Measurements from ENCODE around the gene SESN3. TPM values are rescaled to one million over a fixed set of nuclear protein-coding genes. Genes with fewer than 3 reads are reported as not detected.

Gene SESN3
- polyA plus RNA-seq, 1 donor = 78.5 TPM

DNA sequence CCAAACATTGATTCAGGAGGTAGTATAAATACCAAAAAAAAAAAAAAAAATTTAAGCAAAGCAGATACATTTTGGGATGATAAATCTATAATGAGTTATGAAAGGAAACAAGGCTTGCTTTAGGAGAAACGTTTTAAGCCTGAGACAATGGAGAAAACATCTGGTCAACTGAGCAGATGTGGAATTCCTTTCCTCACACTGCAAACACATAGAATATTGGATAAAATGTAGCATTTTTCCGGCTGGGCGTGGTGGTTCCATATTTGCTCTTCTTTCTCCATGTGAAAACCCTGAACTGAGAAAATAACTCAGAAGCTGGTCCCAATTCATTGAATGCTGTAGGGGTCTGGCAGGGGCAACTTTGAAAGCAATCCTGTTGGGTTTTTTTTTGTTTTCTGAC is 107.4 kb downstream of the SESN3 start:
- DNase-seq = no peak

DNA sequence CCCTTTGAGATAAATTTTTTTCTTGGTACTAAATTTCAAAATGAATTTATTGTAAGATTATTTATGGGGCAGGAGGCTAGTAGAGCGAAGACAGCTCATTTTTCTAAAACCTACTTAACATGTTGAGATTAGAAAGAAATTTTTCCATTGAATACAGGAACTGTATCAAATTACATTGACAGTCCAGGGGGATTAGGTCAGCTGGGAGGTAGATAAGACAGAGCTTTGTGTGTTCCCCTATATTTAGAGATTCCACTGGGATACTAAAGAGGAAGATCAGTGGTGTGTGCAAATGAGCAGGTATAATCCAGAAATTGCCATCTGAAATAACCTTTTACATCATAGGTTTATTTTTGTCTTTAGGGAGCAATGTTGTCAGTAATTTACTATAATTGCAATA is 109.3 kb downstream of the SESN3 start:
- DNase-seq = no peak

DNA sequence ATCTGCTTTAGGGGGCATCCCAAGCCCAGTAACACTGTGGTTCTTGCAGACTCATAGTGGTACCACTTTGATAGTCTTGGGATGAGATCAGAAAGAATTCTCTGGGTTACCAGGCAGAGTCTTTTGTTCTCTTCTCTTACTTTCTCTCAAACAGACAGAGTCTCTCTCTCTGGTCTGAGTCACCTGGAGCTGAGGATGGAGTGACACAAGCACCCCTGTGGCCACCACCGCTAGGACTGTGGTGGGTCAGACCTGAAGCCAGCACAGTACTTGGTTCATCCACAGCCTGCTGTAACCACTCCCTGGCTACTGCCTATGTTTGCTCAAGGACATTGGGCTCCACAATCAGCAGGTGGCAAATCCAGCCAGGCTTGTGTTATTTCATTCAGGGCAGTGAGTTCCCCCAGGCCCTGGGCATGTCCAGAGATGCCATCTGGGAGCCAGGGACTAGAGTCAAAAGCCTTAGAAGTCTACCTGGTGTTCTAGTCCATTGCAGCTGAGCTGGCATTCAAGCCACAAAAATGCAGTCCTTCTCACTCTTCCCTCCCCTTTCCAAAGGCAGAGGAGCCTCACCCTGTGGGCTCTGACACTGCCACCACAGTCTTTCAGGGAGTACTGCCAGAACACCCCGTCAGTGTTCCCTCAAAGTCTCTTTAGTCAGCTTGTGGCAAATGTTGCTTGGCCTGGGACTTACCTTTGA is 111.5 kb downstream of the SESN3 start:
- no peak for DNase-seq

DNA sequence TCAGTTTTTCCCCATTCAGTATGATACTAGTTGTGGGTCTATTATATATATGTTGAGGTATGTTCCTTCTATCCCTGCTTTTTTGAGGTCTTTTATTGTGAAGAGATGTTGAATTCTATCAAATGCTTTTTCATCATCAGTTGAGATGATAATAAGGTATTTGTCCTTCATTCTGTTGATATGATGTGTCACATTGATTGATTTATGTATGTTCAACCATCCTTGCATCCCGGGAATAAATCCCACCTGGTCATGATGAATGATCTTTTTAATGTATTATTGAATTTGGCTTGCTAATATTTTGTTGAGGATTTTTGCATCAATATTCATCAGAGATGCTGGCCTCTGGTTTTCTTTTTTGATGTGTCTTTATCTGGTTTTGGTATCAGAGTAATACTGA is 115.4 kb downstream of the SESN3 start:
- DNase-seq = no peak

Other genes starting within 250 kb of the SESN3 start
- 0.47 TPM for gene KDM4E, start 205.9 kb downstream of the SESN3 start, polyA plus RNA-seq (ENCODE audit: insufficient read length)
- gene KDM4F, start 181.8 kb downstream of the SESN3 start, polyA plus RNA-seq (ENCODE audit: insufficient read length) = not detected
- 70.2 TPM for gene SRSF8, start 164.3 kb downstream of the SESN3 start, polyA plus RNA-seq (ENCODE audit: insufficient read length)
- gene ENDOD1, start 141.4 kb downstream of the SESN3 start, polyA plus RNA-seq (ENCODE audit: insufficient read length) = 19.8 TPM

All from left kidney (tissue), 2 donors.